Smooth muscle cell (in vitro differentiated cells): Measurements from ENCODE around the gene LDLRAD4. TPM values are rescaled to one million over a fixed set of nuclear protein-coding genes. Genes with fewer than 3 reads are reported as not detected.

Experiments used
- DNase-seq: peaks from one replicate; lab custom pipeline; 2025; ENCODE audit not compliant: unreplicated experiment; lab: John Stamatoyannopoulos, UW
- H2AFZ ChIP-seq: fragments of 200-600 bp; sonication (generic); 2 replicates; pipeline ENCODE4 v1.6.0; 2016; ENCODE audit warnings: antibody characterized with exemption, low read depth, mild to moderate bottlenecking
- H3F3A ChIP-seq: fragments of 200-600 bp; sonication (generic); 2 replicates; pipeline ENCODE4 v1.6.0; 2017; ENCODE audit warnings: antibody characterized with exemption, low read depth
- H3K27ac ChIP-seq: fragments of 200-600 bp; sonication (generic); 2 replicates; pipeline ENCODE4 v1.5.1; 2016; ENCODE audit warnings: low read depth, mild to moderate bottlenecking
- H3K27me3 ChIP-seq: fragments of 200-600 bp; sonication (generic); 2 replicates; pipeline ENCODE4 v1.6.1; 2016; ENCODE audit warnings: low read depth, mild to moderate bottlenecking
- H3K36me3 ChIP-seq: fragments of 200-600 bp; sonication (generic); 2 replicates; pipeline ENCODE4 v1.5.1; 2016; ENCODE audit warnings: low read depth
- H3K4me1 ChIP-seq: fragments of 200-600 bp; sonication (generic); 2 replicates; pipeline ENCODE4 v1.5.1; 2016; ENCODE audit warnings: low read depth
- H3K4me2 ChIP-seq: fragments of 200-600 bp; sonication (generic); 2 replicates; pipeline ENCODE4 v1.6.0; 2016; ENCODE audit warnings: mild to moderate bottlenecking
- H3K4me3 ChIP-seq: fragments of 200-600 bp; sonication (generic); 2 replicates; pipeline ENCODE4 v1.5.1; 2016; ENCODE audit warnings: mild to moderate bottlenecking
- H3K79me2 ChIP-seq: fragments of 200-600 bp; sonication (generic); 2 replicates; pipeline ENCODE4 v1.6.0; 2016; ENCODE audit warnings: low read depth, mild to moderate bottlenecking
- H3K9ac ChIP-seq: fragments of 200-600 bp; sonication (generic); 2 replicates; pipeline ENCODE4 v1.6.0; 2016; ENCODE audit warnings: low read depth
- H3K9me3 ChIP-seq: fragments of 200-600 bp; sonication (generic); replicated peaks from 2 replicates; pipeline ENCODE4 v1.5.1; 2016; ENCODE audit warnings: low read depth
- H4K20me1 ChIP-seq: fragments of 200-600 bp; sonication (generic); 2 replicates; pipeline ENCODE4 v1.6.0; 2016; ENCODE audit warnings: low read depth
- CTCF ChIP-seq: fragments of 200-600 bp; sonication (generic); IDR thresholded peaks from 2 replicates; pipeline ENCODE4 v1.5.1; 2017; ENCODE audit warnings: borderline replicate concordance, mild to moderate bottlenecking, antibody characterized with exemption; ENCODE audit not compliant: insufficient read depth, poor library complexity, severe bottlenecking
- WGBS: methylation state at CpG from one replicate; pipeline ENCODE4 v1.1.7; 2016; ENCODE audit warnings: low lambda C conversion rate; 5-methylcytosine and 5-hydroxymethylcytosine counted together
- polyA plus RNA-seq: library from polyadenylated mRNA; unstranded; fragments of >200 nt; fragmentation: Nextera tagmentation; extraction: Ambion mirVana; gene quantifications from 2 replicates; pipeline ENCODE4 v1.2.1, GENCODE V29; 2016
- total RNA-seq: library from RNA; depleted of rRNA; stranded (reverse); fragments of >200 nt; gene quantifications from 2 replicates; pipeline ENCODE4 v1.2.3, GENCODE V29; 2014

Gene LDLRAD4
- total and polyA plus RNA-seq, 2 experiments from 2014 or later: 36.2 to 48.3 TPM

GRCh38 chr18:13259701-13260100, 41.1 kb downstream of the LDLRAD4 start:
- Histone ChIP-seq H3K4me1 (peaks cover 6% of the 10 kb centered on the region), H3K4me3 (no peak overlapping the region), H3K9me3 (no peaks in the 10 kb centered on the region), H3K36me3 (no peaks in the 10 kb centered on the region), H2AFZ (no peak overlapping the region), H3K27ac (peak overlapping the region; percentile 77), H3K79me2 (peaks cover 79% of the 10 kb centered on the region), H3F3A (peaks cover 17% of the 10 kb centered on the region), H3K9ac (peak overlapping the region; percentile 21), H4K20me1 (peaks cover 95% of the 10 kb centered on the region), H3K4me2 (no peak overlapping the region), H3K27me3 (no peaks in the 10 kb centered on the region)
- WGBS: 68% methylated on average over 7 of the region's 7 CpGs
- no peak for DNase-seq
- TF ChIP-seq CTCF: no peak

- H3K4me1 ChIP-seq: peaks cover 6% of the 10 kb centered on the region
- H3K27me3 ChIP-seq: no peaks in the 10 kb centered on the region
- no peak overlapping the region for H3K4me3 ChIP-seq
- H2AFZ ChIP-seq: no peak overlapping the region
- H3K27ac ChIP-seq: peak overlapping the region; percentile 77
- peaks cover 95% of the 10 kb centered on the region for H4K20me1 ChIP-seq
- no peaks in the 10 kb centered on the region for H3K36me3 ChIP-seq
- peak overlapping the region; percentile 67 for H3K4me2 ChIP-seq
- no peak for TF ChIP-seq CTCF
- WGBS: 44% methylated on average over 8 of the region's 8 CpGs
- peaks cover 80% of the 10 kb centered on the region for H3K79me2 ChIP-seq
- H3K9me3 ChIP-seq: no peaks in the 10 kb centered on the region
- DNase-seq: no peak
- H3K9ac ChIP-seq: peak overlapping the region; percentile 21
- H3F3A ChIP-seq: peaks cover 17% of the 10 kb centered on the region
These were observed 41.8 kb downstream of the LDLRAD4 start for GRCh38 chr18:13260197-13260934.

- Histone ChIP-seq H2AFZ (no peak overlapping the region), H3K9ac (no peak overlapping the region), H3K9me3 (no peaks in the 10 kb centered on the region), H3K27ac (peak overlapping the region; percentile 77), H3F3A (peaks cover 17% of the 10 kb centered on the region), H3K36me3 (no peaks in the 10 kb centered on the region), H3K4me3 (no peak overlapping the region), H3K4me1 (peaks cover 7% of the 10 kb centered on the region), H3K4me2 (peak overlapping the region; percentile 67), H3K27me3 (no peaks in the 10 kb centered on the region), H4K20me1 (peaks cover 88% of the 10 kb centered on the region), H3K79me2 (peaks cover 80% of the 10 kb centered on the region)
- 87% methylated on average over 12 of the region's 12 CpGs for WGBS
- no peak for TF ChIP-seq CTCF
- no peak for DNase-seq
These were observed 42.5 kb downstream of the LDLRAD4 start for GRCh38 chr18:13260935-13261640.
